ENCODE results near the gene TNRC6B.

DNA sequence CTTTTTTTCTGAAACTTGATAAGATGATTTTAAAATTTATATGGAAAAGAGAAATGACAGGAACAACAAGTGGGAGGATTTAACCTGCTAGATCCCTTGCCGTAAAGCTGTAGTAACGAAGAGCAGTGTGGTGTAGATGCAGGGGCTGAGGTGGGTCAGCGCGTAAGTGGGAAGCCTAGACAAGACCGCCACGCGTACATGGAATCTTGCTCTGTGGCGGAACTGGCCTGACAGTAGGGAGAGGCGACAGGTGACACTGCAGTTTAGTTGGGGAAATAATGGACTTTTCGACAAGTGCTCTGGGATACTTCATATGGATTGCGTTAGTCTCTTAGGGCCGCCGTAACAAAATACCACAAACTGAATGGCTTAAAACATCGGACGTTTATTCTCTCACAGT lies 28.8 kb downstream of the TNRC6B start:
- TF ChIP-seq, protein P1, sequence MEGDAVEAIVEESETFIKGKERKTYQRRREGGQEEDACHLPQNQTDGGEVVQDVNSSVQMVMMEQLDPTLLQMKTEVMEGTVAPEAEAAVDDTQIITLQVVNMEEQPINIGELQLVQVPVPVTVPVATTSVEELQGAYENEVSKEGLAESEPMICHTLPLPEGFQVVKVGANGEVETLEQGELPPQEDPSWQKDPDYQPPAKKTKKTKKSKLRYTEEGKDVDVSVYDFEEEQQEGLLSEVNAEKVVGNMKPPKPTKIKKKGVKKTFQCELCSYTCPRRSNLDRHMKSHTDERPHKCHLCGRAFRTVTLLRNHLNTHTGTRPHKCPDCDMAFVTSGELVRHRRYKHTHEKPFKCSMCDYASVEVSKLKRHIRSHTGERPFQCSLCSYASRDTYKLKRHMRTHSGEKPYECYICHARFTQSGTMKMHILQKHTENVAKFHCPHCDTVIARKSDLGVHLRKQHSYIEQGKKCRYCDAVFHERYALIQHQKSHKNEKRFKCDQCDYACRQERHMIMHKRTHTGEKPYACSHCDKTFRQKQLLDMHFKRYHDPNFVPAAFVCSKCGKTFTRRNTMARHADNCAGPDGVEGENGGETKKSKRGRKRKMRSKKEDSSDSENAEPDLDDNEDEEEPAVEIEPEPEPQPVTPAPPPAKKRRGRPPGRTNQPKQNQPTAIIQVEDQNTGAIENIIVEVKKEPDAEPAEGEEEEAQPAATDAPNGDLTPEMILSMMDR (tag by site-specific recombination; IDR thresholded peaks at IDR 0.05) = no peak
- no peak for TF ChIP-seq ZNF37A (tag by site-specific recombination; IDR thresholded peaks at IDR 0.05)
- TF ChIP-seq, protein P2, sequence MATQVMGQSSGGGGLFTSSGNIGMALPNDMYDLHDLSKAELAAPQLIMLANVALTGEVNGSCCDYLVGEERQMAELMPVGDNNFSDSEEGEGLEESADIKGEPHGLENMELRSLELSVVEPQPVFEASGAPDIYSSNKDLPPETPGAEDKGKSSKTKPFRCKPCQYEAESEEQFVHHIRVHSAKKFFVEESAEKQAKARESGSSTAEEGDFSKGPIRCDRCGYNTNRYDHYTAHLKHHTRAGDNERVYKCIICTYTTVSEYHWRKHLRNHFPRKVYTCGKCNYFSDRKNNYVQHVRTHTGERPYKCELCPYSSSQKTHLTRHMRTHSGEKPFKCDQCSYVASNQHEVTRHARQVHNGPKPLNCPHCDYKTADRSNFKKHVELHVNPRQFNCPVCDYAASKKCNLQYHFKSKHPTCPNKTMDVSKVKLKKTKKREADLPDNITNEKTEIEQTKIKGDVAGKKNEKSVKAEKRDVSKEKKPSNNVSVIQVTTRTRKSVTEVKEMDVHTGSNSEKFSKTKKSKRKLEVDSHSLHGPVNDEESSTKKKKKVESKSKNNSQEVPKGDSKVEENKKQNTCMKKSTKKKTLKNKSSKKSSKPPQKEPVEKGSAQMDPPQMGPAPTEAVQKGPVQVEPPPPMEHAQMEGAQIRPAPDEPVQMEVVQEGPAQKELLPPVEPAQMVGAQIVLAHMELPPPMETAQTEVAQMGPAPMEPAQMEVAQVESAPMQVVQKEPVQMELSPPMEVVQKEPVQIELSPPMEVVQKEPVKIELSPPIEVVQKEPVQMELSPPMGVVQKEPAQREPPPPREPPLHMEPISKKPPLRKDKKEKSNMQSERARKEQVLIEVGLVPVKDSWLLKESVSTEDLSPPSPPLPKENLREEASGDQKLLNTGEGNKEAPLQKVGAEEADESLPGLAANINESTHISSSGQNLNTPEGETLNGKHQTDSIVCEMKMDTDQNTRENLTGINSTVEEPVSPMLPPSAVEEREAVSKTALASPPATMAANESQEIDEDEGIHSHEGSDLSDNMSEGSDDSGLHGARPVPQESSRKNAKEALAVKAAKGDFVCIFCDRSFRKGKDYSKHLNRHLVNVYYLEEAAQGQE (tag by site-specific recombination; IDR thresholded peaks at IDR 0.05) = no peak
- TF ChIP-seq ZNF76 (tag by site-specific recombination; IDR thresholded peaks at IDR 0.05; ENCODE audit: borderline replicate concordance, low read depth) = no peak
- TF ChIP-seq, protein P3, sequence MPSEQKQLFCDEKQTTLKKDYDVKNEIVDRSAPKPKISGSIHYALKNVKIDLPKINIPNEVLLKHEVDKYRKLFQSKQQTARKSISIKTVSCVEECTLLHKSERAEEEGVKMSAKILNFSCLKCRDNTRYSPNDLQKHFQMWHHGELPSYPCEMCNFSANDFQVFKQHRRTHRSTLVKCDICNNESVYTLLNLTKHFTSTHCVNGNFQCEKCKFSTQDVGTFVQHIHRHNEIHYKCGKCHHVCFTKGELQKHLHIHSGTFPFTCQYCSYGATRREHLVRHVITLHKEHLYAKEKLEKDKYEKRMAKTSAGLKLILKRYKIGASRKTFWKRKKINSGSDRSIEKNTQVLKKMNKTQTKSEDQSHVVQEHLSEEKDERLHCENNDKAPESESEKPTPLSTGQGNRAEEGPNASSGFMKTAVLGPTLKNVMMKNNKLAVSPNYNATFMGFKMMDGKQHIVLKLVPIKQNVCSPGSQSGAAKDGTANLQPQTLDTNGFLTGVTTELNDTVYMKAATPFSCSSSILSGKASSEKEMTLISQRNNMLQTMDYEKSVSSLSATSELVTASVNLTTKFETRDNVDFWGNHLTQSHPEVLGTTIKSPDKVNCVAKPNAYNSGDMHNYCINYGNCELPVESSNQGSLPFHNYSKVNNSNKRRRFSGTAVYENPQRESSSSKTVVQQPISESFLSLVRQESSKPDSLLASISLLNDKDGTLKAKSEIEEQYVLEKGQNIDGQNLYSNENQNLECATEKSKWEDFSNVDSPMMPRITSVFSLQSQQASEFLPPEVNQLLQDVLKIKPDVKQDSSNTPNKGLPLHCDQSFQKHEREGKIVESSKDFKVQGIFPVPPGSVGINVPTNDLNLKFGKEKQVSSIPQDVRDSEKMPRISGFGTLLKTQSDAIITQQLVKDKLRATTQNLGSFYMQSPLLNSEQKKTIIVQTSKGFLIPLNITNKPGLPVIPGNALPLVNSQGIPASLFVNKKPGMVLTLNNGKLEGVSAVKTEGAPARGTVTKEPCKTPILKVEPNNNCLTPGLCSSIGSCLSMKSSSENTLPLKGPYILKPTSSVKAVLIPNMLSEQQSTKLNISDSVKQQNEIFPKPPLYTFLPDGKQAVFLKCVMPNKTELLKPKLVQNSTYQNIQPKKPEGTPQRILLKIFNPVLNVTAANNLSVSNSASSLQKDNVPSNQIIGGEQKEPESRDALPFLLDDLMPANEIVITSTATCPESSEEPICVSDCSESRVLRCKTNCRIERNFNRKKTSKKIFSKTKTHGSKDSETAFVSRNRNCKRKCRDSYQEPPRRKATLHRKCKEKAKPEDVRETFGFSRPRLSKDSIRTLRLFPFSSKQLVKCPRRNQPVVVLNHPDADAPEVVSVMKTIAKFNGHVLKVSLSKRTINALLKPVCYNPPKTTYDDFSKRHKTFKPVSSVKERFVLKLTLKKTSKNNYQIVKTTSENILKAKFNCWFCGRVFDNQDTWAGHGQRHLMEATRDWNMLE (tag by site-specific recombination; conservative IDR thresholded peaks at IDR 0.05; ENCODE audit: low read depth) = no peak
- TF ChIP-seq, protein P4, sequence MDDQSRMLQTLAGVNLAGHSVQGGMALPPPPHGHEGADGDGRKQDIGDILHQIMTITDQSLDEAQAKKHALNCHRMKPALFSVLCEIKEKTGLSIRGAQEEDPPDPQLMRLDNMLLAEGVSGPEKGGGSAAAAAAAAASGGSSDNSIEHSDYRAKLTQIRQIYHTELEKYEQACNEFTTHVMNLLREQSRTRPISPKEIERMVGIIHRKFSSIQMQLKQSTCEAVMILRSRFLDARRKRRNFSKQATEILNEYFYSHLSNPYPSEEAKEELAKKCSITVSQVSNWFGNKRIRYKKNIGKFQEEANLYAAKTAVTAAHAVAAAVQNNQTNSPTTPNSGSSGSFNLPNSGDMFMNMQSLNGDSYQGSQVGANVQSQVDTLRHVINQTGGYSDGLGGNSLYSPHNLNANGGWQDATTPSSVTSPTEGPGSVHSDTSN (CRISPR knock-in tag; IDR thresholded peaks at IDR 0.05) = no peak
- TF ChIP-seq, protein P5, sequence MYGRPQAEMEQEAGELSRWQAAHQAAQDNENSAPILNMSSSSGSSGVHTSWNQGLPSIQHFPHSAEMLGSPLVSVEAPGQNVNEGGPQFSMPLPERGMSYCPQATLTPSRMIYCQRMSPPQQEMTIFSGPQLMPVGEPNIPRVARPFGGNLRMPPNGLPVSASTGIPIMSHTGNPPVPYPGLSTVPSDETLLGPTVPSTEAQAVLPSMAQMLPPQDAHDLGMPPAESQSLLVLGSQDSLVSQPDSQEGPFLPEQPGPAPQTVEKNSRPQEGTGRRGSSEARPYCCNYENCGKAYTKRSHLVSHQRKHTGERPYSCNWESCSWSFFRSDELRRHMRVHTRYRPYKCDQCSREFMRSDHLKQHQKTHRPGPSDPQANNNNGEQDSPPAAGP (tag by site-specific recombination; IDR thresholded peaks at IDR 0.05) = no peak
- no peak for TF ChIP-seq ZNF175 (tag by site-specific recombination; IDR thresholded peaks at IDR 0.05)
- no peak for TF ChIP-seq ZNF10 (tag by site-specific recombination; IDR thresholded peaks at IDR 0.05)
- TF ChIP-seq ZNF366 (tag by site-specific recombination; conservative IDR thresholded peaks at IDR 0.05) = no peak
- no peak for TF ChIP-seq BCL11A (tag by site-specific recombination; IDR thresholded peaks at IDR 0.05; ENCODE audit: low read depth)
- TF ChIP-seq ZNF629 (tag by site-specific recombination; IDR thresholded peaks at IDR 0.05) = no peak
- TF ChIP-seq ZNF561 (tag by site-specific recombination; IDR thresholded peaks at IDR 0.05; ENCODE audit: borderline replicate concordance) = no peak
- TF ChIP-seq ZNF354C (tag by site-specific recombination; IDR thresholded peaks at IDR 0.05; ENCODE audit: borderline replicate concordance, low read depth) = no peak
